Glutamatergic neuron (in vitro differentiated cells): Measurements from ENCODE around the gene CLIC5. TPM values are rescaled to one million over a fixed set of nuclear protein-coding genes. Genes with fewer than 3 reads are reported as not detected.

Source experiments
- DNase-seq: peaks from one replicate; pipeline ENCODE4 v3.0.0; 2022
- H3K27ac Mint-ChIP-seq: one replicate; pipeline ENCODE4 v1.8.0; 2020; ENCODE audit warnings: mild to moderate bottlenecking, mixed read lengths, inconsistent platforms; ENCODE audit not compliant: unreplicated experiment
- H3K27me3 Mint-ChIP-seq: one replicate; pipeline ENCODE4 v1.8.0; 2020; ENCODE audit warnings: mild to moderate bottlenecking, moderate library complexity, mixed read lengths, inconsistent platforms; ENCODE audit not compliant: unreplicated experiment
- H3K36me3 Mint-ChIP-seq: one replicate; pipeline ENCODE4 v1.8.0; 2020; ENCODE audit warnings: mild to moderate bottlenecking, mixed read lengths, inconsistent platforms; ENCODE audit not compliant: unreplicated experiment
- H3K4me1 Mint-ChIP-seq: one replicate; pipeline ENCODE4 v1.8.0; 2020; ENCODE audit warnings: mild to moderate bottlenecking, low read depth, mixed read lengths, inconsistent platforms; ENCODE audit not compliant: unreplicated experiment
- H3K4me3 Mint-ChIP-seq: one replicate; pipeline ENCODE4 v1.8.0; 2020; ENCODE audit warnings: mild to moderate bottlenecking, mixed read lengths, inconsistent platforms; ENCODE audit not compliant: unreplicated experiment
- H3K9me3 Mint-ChIP-seq: one replicate; pipeline ENCODE4 v1.8.0; 2020; ENCODE audit warnings: mild to moderate bottlenecking, moderate library complexity, mixed read lengths, inconsistent platforms; ENCODE audit not compliant: unreplicated experiment
- total RNA-seq: library from RNA; stranded (reverse); fragmentation: NEBNext Ultra II Directional; extraction: Animal tissue kit (Norgen Biotek cat#: 25700); gene quantifications from one replicate; pipeline ENCODE4 v1.2.1, GENCODE V29; 2021; ENCODE audit not compliant: unreplicated experiment
- TF ChIP-seq, protein P1 (sequence below): fragments of 200-600 bp; sonication (generic); IDR thresholded peaks from one replicate; pipeline ENCODE4 v1.5.0; 2021; ENCODE audit not compliant: partially characterized antibody, unreplicated experiment

The CLIC5 gene
- total RNA-seq, 1 donor from 2014 or later, result not detected

DNA sequence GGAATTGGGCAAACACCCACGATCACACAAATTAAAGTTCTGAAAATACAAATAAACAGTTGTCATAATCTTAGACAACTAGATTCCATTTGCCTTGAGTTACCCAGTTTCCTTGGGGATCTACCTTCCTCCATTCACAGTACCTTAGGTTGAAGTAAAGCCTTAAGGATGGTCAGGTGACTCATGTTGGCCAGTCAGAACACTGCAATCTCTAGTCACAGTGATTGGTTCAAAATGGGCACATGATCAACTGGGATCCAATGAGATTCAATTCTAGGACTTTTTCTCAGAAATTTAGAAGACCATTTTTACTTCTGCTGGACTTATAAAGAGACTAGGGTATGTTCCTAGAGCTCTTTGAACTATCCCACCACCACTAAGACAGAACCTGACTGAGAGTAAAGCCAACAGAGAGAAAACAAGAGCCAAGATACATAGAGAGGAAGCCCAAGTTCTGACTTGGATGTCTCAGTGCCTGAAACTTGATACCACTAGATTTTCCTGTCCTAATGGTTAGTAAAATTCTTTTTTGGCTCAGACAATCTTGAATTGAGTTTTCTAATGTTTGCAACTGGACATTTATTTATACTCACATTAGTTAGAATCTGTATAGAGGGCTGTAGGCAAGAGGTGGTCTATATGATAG is 8.6 kb upstream of the CLIC5 start:
- TF ChIP-seq, protein P1, sequence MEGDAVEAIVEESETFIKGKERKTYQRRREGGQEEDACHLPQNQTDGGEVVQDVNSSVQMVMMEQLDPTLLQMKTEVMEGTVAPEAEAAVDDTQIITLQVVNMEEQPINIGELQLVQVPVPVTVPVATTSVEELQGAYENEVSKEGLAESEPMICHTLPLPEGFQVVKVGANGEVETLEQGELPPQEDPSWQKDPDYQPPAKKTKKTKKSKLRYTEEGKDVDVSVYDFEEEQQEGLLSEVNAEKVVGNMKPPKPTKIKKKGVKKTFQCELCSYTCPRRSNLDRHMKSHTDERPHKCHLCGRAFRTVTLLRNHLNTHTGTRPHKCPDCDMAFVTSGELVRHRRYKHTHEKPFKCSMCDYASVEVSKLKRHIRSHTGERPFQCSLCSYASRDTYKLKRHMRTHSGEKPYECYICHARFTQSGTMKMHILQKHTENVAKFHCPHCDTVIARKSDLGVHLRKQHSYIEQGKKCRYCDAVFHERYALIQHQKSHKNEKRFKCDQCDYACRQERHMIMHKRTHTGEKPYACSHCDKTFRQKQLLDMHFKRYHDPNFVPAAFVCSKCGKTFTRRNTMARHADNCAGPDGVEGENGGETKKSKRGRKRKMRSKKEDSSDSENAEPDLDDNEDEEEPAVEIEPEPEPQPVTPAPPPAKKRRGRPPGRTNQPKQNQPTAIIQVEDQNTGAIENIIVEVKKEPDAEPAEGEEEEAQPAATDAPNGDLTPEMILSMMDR, result no peak
- no peak overlapping the region for H3K27ac Mint-ChIP-seq
- no peaks in the 10 kb centered on the region for H3K36me3 Mint-ChIP-seq
- no peak overlapping the region for H3K4me3 Mint-ChIP-seq
- no peak for DNase-seq
- H3K27me3 Mint-ChIP-seq, result no peaks in the 10 kb centered on the region
- H3K9me3 Mint-ChIP-seq, result no peaks in the 10 kb centered on the region
- no peaks in the 10 kb centered on the region for H3K4me1 Mint-ChIP-seq

DNA sequence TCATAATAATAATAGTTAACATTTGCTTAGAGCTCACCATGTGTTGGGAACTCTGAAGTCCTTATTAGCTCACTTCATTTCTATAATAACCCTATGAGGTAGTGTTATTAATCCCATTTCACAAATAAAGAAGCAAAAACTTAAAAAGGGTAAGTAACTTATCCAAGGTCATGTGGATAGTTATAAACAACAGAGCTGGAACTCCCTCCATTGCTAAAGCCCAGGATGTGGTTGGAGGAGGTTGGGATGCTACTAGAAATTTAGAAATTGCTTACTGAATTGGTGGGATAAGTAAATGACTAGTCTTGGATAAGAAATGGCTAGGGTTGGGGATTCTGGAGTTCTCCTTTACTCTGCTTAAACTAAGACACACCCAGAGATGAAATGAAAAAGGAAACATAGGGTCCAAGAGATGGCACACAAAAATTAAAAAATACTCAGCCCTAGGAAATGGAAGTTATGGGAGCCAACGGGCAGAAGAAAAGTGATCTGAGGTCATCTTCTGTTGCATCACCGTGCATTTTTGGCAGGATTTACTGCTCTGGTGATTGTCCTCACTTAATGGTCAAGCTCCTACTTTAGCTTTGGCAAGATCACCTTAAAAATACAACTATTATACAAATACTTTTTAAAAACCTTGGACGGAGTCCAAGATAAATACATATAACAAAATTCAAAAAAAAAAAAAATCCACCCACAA is 7.7 kb upstream of the CLIC5 start:
- no peak overlapping the region for H3K27ac Mint-ChIP-seq
- H3K9me3 Mint-ChIP-seq, result no peaks in the 10 kb centered on the region
- no peak for DNase-seq
- no peak overlapping the region for H3K4me3 Mint-ChIP-seq
- TF ChIP-seq, protein P1, result no peak
- no peaks in the 10 kb centered on the region for H3K27me3 Mint-ChIP-seq
- no peaks in the 10 kb centered on the region for H3K36me3 Mint-ChIP-seq
- H3K4me1 Mint-ChIP-seq, result no peaks in the 10 kb centered on the region

DNA sequence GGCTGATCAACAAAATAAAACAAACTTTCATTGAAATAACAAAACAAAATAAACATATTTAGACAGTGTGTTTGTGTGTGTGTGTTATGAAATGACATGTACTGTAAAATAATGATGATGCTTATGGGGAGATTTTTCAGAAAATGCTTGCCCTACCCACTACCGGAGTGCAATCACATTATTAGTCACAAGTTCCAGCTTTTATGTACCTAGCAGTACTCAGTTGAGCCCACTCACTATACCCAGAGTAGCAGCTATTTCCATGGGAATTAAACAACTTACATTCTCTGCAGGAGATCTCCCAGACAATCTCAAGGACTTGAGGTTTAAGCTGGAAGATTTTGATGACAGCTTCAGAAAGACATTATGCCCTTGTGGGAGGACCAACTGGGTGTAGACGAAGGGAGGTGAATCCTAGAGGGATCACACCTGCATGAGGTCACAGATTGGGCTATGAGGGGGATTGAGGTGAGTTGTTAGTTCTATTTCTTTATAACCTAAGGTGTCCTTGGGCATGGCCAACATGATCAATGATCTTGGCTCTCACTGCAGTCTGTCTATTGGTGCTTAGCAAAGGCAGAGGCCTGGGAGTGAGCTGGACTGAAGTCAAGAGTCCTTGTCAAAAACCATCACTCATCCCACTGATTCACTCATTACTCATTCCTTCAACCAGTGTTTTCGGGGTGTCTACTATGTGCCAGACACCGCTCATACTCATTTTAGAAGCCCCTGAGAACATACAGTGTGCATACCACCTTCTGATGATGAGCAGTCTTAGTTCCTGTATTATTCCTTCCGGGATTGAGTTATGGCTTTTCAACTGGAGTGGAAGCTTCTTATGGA is 6.7 kb upstream of the CLIC5 start:
- H3K4me1 Mint-ChIP-seq, result no peaks in the 10 kb centered on the region
- H3K4me3 Mint-ChIP-seq, result no peak overlapping the region
- H3K27ac Mint-ChIP-seq, result no peak overlapping the region
- TF ChIP-seq, protein P1, result no peak
- H3K27me3 Mint-ChIP-seq, result no peaks in the 10 kb centered on the region
- no peaks in the 10 kb centered on the region for H3K9me3 Mint-ChIP-seq
- no peaks in the 10 kb centered on the region for H3K36me3 Mint-ChIP-seq
- no peak for DNase-seq

DNA sequence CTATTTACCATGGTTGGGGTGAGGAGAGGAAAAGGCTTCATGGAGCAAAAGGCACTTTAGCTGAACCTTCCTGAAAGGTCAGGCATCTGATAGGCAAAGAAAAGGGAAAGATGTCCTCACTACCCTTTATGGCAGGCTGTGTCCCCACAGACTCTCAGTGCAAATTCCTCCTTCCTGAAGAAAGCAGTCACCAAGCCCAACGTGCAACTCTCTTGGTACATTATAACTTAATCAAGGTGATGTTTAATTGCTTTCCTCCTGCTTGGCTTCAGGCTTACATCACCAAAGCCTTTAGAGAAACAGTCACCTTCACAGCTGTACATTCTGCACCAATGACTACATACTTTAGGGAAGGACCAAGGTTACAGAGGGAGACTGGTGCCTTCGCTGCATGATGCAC is 2.1 kb upstream of the CLIC5 start:
- H3K9me3 Mint-ChIP-seq, result no peaks in the 10 kb centered on the region
- no peaks in the 10 kb centered on the region for H3K4me1 Mint-ChIP-seq
- H3K27ac Mint-ChIP-seq, result no peak overlapping the region
- H3K36me3 Mint-ChIP-seq, result peaks cover 8% of the 10 kb centered on the region
- H3K27me3 Mint-ChIP-seq, result peaks cover 9% of the 10 kb centered on the region
- TF ChIP-seq, protein P1, result no peak
- H3K4me3 Mint-ChIP-seq, result no peak overlapping the region
- DNase-seq, result no peak
